Fibroblast of skin of back (primary cell): ENCODE data around the gene ARL16.

Experiments
- DNase-seq: peaks from one replicate; pipeline ENCODE4 v3.0.0-alpha.2; 2013

The ARL16 gene

GRCh38 chr17:81666342-81667191 is 17.0 kb downstream of the ARL16 start, which contains the start of the genes CCDC137 and OXLD1:
Gene CCDC137 (plus strand): TSS chr17:81666737. CDS start chr17:81666767, 30 bp downstream.
Gene OXLD1 (minus strand): TSS chr17:81666605. CDS start chr17:81666577, 28 bp downstream.
- peak; percentile 97 for DNase-seq

- DNase-seq, result peak; percentile 43
Observed at GRCh38 chr17:81666092-81666341, 17.6 kb downstream of the ARL16 start.

- DNase-seq, result peak; percentile 29
Observed at GRCh38 chr17:81665205-81666091, 18.1 kb downstream of the ARL16 start.

- DNase-seq, result no peak
Observed at GRCh38 chr17:81664051-81664470, 19.5 kb downstream of the ARL16 start.

GRCh38 chr17:81662002-81662401 is 21.6 kb downstream of the ARL16 start:
- no peak for DNase-seq

GRCh38 chr17:81660441-81660840 is 23.2 kb downstream of the ARL16 start:
- no peak for DNase-seq

- no peak for DNase-seq
Observed at GRCh38 chr17:81659038-81659437, 24.6 kb downstream of the ARL16 start.

GRCh38 chr17:81656835-81657234 is 26.8 kb downstream of the ARL16 start:
- DNase-seq, result no peak

- DNase-seq, result no peak
Observed at GRCh38 chr17:81656118-81656743, 27.4 kb downstream of the ARL16 start, which contains the start of gene PDE6G. Gene PDE6G (minus strand): TSS chr17:81656542. CDS start chr17:81653305, 3,237 bp downstream.

GRCh38 chr17:81655378-81656117 is 28.0 kb downstream of the ARL16 start:
- DNase-seq, result no peak

- DNase-seq, result no peak
Observed at GRCh38 chr17:81652906-81653771, 30.5 kb downstream of the ARL16 start.

GRCh38 chr17:81651692-81652091 is 31.9 kb downstream of the ARL16 start:
- peak; percentile 88 for DNase-seq

GRCh38 chr17:81650951-81651350 is 32.6 kb downstream of the ARL16 start:
- DNase-seq, result no peak

GRCh38 chr17:81648707-81649085 is 34.9 kb downstream of the ARL16 start:
- no peak for DNase-seq

- no peak for DNase-seq
Observed at GRCh38 chr17:81648013-81648706, 35.4 kb downstream of the ARL16 start.

GRCh38 chr17:81647640-81648012 is 36.0 kb downstream of the ARL16 start:
- no peak for DNase-seq

GRCh38 chr17:81646869-81647600 is 36.6 kb downstream of the ARL16 start:
- DNase-seq, result no peak

GRCh38 chr17:81644976-81645952 is 38.3 kb downstream of the ARL16 start:
- no peak for DNase-seq

- no peak for DNase-seq
Observed at GRCh38 chr17:81644496-81644895, 39.1 kb downstream of the ARL16 start.
